CD4-positive, alpha-beta T cell (primary cell): Measurements from ENCODE around the gene GRK5. TPM values are rescaled to one million over a fixed set of nuclear protein-coding genes. Genes with fewer than 3 reads are reported as not detected.

Source experiments
- ATAC-seq: fragments of 200-7000 bp; cut with Tn5 transposase; one replicate; pipeline ENCODE4 v1.10.0; 2022; ENCODE audit warnings: mild to moderate bottlenecking; ENCODE audit not compliant: poor library complexity
- CTCF ChIA-PET: fragments of 350-600 bp; sonication (Branson Sonifier 250); formaldehyde crosslinking; loops from one replicate; lab custom pipeline; 2021; ENCODE audit warnings: antibody characterized with exemption, inconsistent platforms; lab: Charles Lee
- POLR2A ChIA-PET: fragments of 350-600 bp; sonication (Branson Sonifier 250); formaldehyde crosslinking; loops from one replicate; lab custom pipeline; 2021; ENCODE audit warnings: antibody characterized with exemption, inconsistent platforms; lab: Charles Lee
- DNase-seq, 14 experiments: peaks; one replicate each; pipeline ENCODE4 v3.0.0-alpha.2; 2013 to 2020; ENCODE audit warnings: mixed read lengths in 2 of 14
- H3K27ac ChIP-seq, 2 donors: one replicate each; pipeline versions ENCODE4 v1.5.1 to v1.7.0; 2013; ENCODE audit warnings: low read length in 2 of 2, low read depth in 1 of 2, mild to moderate bottlenecking in 1 of 2
- H3K27me3 ChIP-seq, 2 experiments: 1 replicate in 1 of 2; 2 replicates in 1 of 2; pipeline versions ENCODE4 v1.6.1 to v1.7.0; 2013; ENCODE audit warnings: low read length in 2 of 2, control low read depth in 1 of 2, mild to moderate bottlenecking in 1 of 2, moderate library complexity in 1 of 2; ENCODE audit not compliant: insufficient read depth in 2 of 2, control insufficient read depth in 1 of 2
- H3K36me3 ChIP-seq: one replicate; pipeline ENCODE4 v1.6.1; 2013; ENCODE audit warnings: low read length, control low read depth; ENCODE audit not compliant: insufficient read depth
- H3K4me1 ChIP-seq: one replicate; pipeline ENCODE4 v1.6.1; 2013; ENCODE audit warnings: low read length, control low read depth; ENCODE audit not compliant: insufficient read depth
- H3K4me3 ChIP-seq: one replicate; pipeline ENCODE4 v1.5.1; 2013; ENCODE audit warnings: mild to moderate bottlenecking, low read length, moderate library complexity
- H3K9me3 ChIP-seq, 2 experiments: 1 replicate in 1 of 2; 2 replicates in 1 of 2; pipeline versions ENCODE4 v1.6.1 to v1.7.0; 2013; ENCODE audit warnings: low read length in 2 of 2, mild to moderate bottlenecking in 2 of 2, control low read depth in 1 of 2, moderate library complexity in 1 of 2; ENCODE audit not compliant: control insufficient read depth in 1 of 2, insufficient read depth in 1 of 2
- H3K27ac Mint-ChIP-seq: one replicate; pipeline ENCODE4 v1.8.0; 2020; ENCODE audit warnings: mixed read lengths
- H3K27me3 Mint-ChIP-seq: one replicate; pipeline ENCODE4 v1.8.0; 2021; ENCODE audit warnings: mixed read lengths
- H3K36me3 Mint-ChIP-seq: one replicate; pipeline ENCODE4 v1.8.0; 2021; ENCODE audit warnings: low read depth, mixed read lengths
- H3K4me1 Mint-ChIP-seq: one replicate; pipeline ENCODE4 v1.8.0; 2021; ENCODE audit warnings: low read depth, mixed read lengths
- H3K4me3 Mint-ChIP-seq: one replicate; pipeline ENCODE4 v1.8.0; 2020; ENCODE audit warnings: mild to moderate bottlenecking, mixed read lengths
- H3K9me3 Mint-ChIP-seq: one replicate; pipeline ENCODE4 v1.8.0; 2020; ENCODE audit warnings: mixed read lengths
- intact Hi-C, 2 experiments: fragments of 100-400 bp; cut with DNase I in 1 of 2; cut with micrococcal nuclease in 1 of 2; formaldehyde crosslinking; loops; one replicate each; pipeline versions ENCODE4 v1.15.1 to v1.9.0; 2023 to 2025; cut with DNase I, micrococcal nuclease
- total RNA-seq, 174 experiments: library from RNA in 2 of 174; stranded (reverse) in 2 of 174; gene quantifications; one replicate each; pipeline ENCODE4 v1.2.3 and lab custom pipeline; 2021 to 2026
- TF ChIP-seq, protein P1 (sequence below): fragments of 200-600 bp; IDR thresholded peaks from one replicate; pipeline ENCODE4 v1.8.0; 2022; ENCODE audit warnings: antibody characterized with exemption, mild to moderate bottlenecking

Gene GRK5
- total RNA-seq, 2 experiments from 2014 or later = 19.2 to 20.8 TPM

DNA sequence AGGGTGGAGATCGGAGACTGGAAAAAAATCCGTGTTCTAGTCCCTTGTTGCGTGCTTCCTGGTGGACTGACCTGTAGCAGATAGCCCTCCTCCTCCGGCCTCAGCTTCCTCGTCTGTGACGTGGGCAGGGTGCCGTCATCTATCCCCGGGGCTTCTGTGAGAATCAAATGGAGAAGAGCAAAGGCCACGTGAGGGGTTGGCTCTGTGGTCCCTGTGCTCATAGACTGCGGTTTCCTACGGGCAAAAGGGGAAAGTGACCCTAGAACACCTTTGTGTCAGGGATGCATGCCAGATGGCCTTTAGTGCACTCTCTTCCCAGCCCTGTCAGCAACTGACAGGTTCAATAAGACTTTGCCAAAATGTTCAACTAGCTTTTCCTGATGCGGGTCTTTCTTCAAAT, 33.7 kb downstream of the GRK5 start:
- no peaks in the 10 kb centered on the region for H3K27me3 ChIP-seq
- CTCF ChIA-PET = no interaction called here
- no peak for ATAC-seq

DNA sequence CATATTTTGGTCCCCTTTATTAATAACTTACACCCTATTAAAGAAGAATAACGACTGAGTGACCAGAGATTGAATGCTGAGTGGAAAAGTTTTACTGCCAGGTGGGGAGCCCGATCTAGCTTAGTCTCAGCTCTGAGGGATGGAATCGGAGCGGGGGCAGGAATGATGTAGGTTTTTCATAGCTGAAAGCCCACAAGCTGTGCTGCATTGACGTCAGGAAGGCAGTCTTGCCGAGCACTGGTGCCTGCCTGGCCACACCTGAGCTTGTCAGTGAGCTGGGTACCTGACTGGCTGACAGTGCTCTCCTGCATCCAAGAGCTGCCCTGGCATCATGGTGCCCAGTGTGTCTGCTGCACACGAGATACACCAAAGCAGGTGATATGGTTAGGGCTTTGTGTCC, 34.8 kb downstream of the GRK5 start:
- H3K27me3 ChIP-seq = no peaks in the 10 kb centered on the region
- TF ChIP-seq, protein P1, sequence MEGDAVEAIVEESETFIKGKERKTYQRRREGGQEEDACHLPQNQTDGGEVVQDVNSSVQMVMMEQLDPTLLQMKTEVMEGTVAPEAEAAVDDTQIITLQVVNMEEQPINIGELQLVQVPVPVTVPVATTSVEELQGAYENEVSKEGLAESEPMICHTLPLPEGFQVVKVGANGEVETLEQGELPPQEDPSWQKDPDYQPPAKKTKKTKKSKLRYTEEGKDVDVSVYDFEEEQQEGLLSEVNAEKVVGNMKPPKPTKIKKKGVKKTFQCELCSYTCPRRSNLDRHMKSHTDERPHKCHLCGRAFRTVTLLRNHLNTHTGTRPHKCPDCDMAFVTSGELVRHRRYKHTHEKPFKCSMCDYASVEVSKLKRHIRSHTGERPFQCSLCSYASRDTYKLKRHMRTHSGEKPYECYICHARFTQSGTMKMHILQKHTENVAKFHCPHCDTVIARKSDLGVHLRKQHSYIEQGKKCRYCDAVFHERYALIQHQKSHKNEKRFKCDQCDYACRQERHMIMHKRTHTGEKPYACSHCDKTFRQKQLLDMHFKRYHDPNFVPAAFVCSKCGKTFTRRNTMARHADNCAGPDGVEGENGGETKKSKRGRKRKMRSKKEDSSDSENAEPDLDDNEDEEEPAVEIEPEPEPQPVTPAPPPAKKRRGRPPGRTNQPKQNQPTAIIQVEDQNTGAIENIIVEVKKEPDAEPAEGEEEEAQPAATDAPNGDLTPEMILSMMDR = no peak
- no peak for DNase-seq
- ATAC-seq = no peak
- Mint-ChIP-seq H3K27ac (no peak overlapping the region), H3K36me3 (no peaks in the 10 kb centered on the region), H3K4me3 (no peak overlapping the region), H3K9me3 (no peaks in the 10 kb centered on the region), H3K4me1 (peaks cover 35% of the 10 kb centered on the region), H3K27me3 (no peaks in the 10 kb centered on the region)
- CTCF ChIA-PET = interaction anchor here (1.3 kb wide), 1 partner anchor 32 kb away, joined by 3 read pairs; no protein-coding TSS in a partner anchor
- H3K36me3 ChIP-seq = no peaks in the 10 kb centered on the region
- intact Hi-C loops = loop anchor here in 1 of 2 experiments (5.0 kb wide), 1 partner anchor 35 kb away; the partner anchor contains the start of gene GRK5
- H3K27ac ChIP-seq = no peak overlapping the region
- H3K4me3 ChIP-seq = no peak overlapping the region
- peaks cover 11% of the 10 kb centered on the region for H3K4me1 ChIP-seq
- POLR2A ChIA-PET = no interaction called here
- H3K9me3 ChIP-seq = no peaks in the 10 kb centered on the region

More for the DNA sequence above, 33.7 kb downstream of the GRK5 start:
- intact Hi-C loops = loop anchor here in 1 of 2 experiments (5.0 kb wide), 1 partner anchor 34 kb away; the partner anchor contains the start of gene GRK5
- Mint-ChIP-seq H3K27ac (no peak overlapping the region), H3K36me3 (no peaks in the 10 kb centered on the region), H3K9me3 (no peaks in the 10 kb centered on the region), H3K4me3 (no peak overlapping the region), H3K4me1 (peaks cover 42% of the 10 kb centered on the region), H3K27me3 (no peaks in the 10 kb centered on the region)
- H3K9me3 ChIP-seq = no peaks in the 10 kb centered on the region
- TF ChIP-seq, protein P1 = no peak
- H3K4me3 ChIP-seq = no peak overlapping the region
- no peak overlapping the region for H3K27ac ChIP-seq
- peaks cover 11% of the 10 kb centered on the region for H3K4me1 ChIP-seq
- POLR2A ChIA-PET = no interaction called here
- H3K36me3 ChIP-seq = no peaks in the 10 kb centered on the region
- no peak for DNase-seq

DNA sequence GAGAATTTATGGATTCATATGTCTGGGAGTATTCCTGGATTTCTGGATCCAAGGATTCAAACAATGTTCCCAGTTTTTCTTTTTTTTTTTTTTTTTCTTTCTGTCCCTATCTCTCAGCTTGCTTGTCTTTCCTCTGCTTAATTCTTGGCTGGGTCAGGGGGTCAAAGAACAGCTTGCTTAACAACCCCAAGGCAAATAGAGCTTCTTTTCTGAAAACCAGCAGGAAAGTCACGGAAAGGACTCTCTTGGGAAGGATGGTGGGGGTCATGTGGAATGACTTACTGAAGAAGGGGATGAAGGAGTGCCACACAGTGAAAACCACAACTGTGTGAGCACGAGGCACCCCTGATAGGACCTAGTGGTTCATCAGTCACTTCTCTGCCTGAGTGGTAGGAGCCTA, 36.1 kb downstream of the GRK5 start:
- H3K9me3 Mint-ChIP-seq = no peaks in the 10 kb centered on the region
- intact Hi-C loops = loop anchor here in 1 of 2 experiments (5.0 kb wide), 1 partner anchor 36 kb away; the partner anchor contains the start of gene GRK5
- H3K4me1 Mint-ChIP-seq = peaks cover 22% of the 10 kb centered on the region
- H3K36me3 Mint-ChIP-seq = no peaks in the 10 kb centered on the region
- DNase-seq (no peak), ATAC-seq (no peak)
- Histone ChIP-seq H3K9me3 (no peaks in the 10 kb centered on the region), H3K36me3 (no peaks in the 10 kb centered on the region), H3K27ac (no peak overlapping the region), H3K4me3 (no peak overlapping the region), H3K27me3 (no peaks in the 10 kb centered on the region), H3K4me1 (no peaks in the 10 kb centered on the region)
- POLR2A ChIA-PET = no interaction called here
- no peak overlapping the region for H3K4me3 Mint-ChIP-seq
- no peaks in the 10 kb centered on the region for H3K27me3 Mint-ChIP-seq
- TF ChIP-seq, protein P1 = no peak
- no peak overlapping the region for H3K27ac Mint-ChIP-seq
- CTCF ChIA-PET = no interaction called here
